Right lobe of liver (tissue), 4 donors: ENCODE results near the gene DOCK6.

Experiments used
- POLR2A ChIP-seq: fragments of 450-650 bp; IDR thresholded peaks from one replicate; pipeline ENCODE4 v1.6.1; 2017; ENCODE audit warnings: antibody characterized with exemption, mild to moderate bottlenecking
- TF ChIP-seq, protein P1 (sequence below), 4 donors: fragments of 200-600 bp in 3 of 4; fragments of 450-650 bp in 1 of 4; IDR thresholded peaks; one replicate each; pipeline versions ENCODE4 v1.5.1 to v1.8.0; 2016 to 2022; ENCODE audit warnings: antibody characterized with exemption in 4 of 4, mild to moderate bottlenecking in 2 of 4
- donor health status: DM: no; HTN: no; CAD: no.
- donor health status: DM: no; HTN: no; CAD: no.
- donor health status: DM: no; HTN: yes; CAD: no.

DNA sequence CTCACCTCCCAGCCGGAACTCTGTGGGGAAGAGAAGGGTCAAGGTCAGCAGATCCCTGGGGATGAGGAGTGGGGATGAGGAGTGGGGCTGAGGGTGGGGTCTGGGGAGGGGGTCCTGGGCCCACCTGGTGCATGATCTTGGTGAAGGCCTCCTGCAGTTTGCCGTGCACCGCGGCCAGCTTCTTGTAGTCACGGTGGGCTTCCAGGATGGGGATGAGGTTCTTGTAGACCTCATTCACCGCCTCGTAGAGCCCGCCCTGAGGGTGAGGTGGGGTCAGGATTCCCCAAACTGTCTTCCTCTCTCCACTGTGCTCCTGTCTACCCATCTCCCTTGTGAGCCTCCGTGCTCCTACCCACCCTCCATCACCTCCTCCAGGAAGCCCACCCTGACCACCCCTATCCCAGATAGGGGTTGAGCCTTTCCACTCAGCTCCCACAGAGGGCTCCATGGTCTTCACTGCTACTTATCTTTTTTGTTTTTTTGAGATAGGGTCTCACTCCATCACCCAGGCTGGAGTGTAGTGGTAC, 58.2 kb downstream of the DOCK6 start:
- TF ChIP-seq, protein P1, sequence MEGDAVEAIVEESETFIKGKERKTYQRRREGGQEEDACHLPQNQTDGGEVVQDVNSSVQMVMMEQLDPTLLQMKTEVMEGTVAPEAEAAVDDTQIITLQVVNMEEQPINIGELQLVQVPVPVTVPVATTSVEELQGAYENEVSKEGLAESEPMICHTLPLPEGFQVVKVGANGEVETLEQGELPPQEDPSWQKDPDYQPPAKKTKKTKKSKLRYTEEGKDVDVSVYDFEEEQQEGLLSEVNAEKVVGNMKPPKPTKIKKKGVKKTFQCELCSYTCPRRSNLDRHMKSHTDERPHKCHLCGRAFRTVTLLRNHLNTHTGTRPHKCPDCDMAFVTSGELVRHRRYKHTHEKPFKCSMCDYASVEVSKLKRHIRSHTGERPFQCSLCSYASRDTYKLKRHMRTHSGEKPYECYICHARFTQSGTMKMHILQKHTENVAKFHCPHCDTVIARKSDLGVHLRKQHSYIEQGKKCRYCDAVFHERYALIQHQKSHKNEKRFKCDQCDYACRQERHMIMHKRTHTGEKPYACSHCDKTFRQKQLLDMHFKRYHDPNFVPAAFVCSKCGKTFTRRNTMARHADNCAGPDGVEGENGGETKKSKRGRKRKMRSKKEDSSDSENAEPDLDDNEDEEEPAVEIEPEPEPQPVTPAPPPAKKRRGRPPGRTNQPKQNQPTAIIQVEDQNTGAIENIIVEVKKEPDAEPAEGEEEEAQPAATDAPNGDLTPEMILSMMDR (IDR thresholded peaks at IDR 0.05) = no peak
- no peak for TF ChIP-seq POLR2A
